PC-9 (cell line): ENCODE results near the gene LYST. TPM values are rescaled to one million over a fixed set of nuclear protein-coding genes. Genes with fewer than 3 reads are reported as not detected.

Experiments used
- BruUV-seq: library from RNA; stranded (reverse); fragments of 400-500 nt; replicated peaks from 2 replicates; lab custom pipeline; 2021; lab: Mats Ljungman, UMichigan
- CTCF ChIA-PET: fragments of 300-600 bp; sonication (Branson Sonifier 250); formaldehyde crosslinking; loops from one replicate; lab custom pipeline; 2022; ENCODE audit warnings: antibody characterized with exemption; lab: Charles Lee
- POLR2A ChIA-PET: fragments of 300-600 bp; sonication (Branson Sonifier 250); formaldehyde crosslinking; loops from one replicate; lab custom pipeline; 2022; ENCODE audit warnings: antibody characterized with exemption; ENCODE audit not compliant: unreplicated experiment; lab: Charles Lee
- DNase-seq, 2 experiments: peaks; one replicate each; pipeline versions ENCODE4 v3.0.0 to v3.0.0-alpha.2; 2015 to 2022; ENCODE audit warnings: mixed read lengths in 1 of 2
- H2AFZ ChIP-seq: fragments of 200-600 bp; sonication (generic); 2 replicates; pipeline ENCODE4 v1.8.1; 2017; ENCODE audit warnings: antibody characterized with exemption
- H3F3A ChIP-seq: fragments of 200-600 bp; sonication (generic); 2 replicates; pipeline ENCODE4 v1.8.1; 2017; ENCODE audit warnings: antibody characterized with exemption, mild to moderate bottlenecking, low read depth; ENCODE audit not compliant: insufficient read depth
- H3K27ac ChIP-seq: fragments of 200-600 bp; sonication (generic); 2 replicates; pipeline ENCODE4 v1.6.1; 2016; ENCODE audit warnings: mixed run types
- H3K27me3 ChIP-seq: fragments of 200-600 bp; sonication (generic); 2 replicates; pipeline ENCODE4 v1.6.1; 2016; ENCODE audit warnings: low read depth, mixed run types; ENCODE audit not compliant: insufficient read depth
- H3K36me3 ChIP-seq: fragments of 200-600 bp; sonication (generic); 2 replicates; pipeline ENCODE4 v1.6.1; 2016; ENCODE audit warnings: low read depth, mixed run types
- H3K4me1 ChIP-seq: fragments of 200-600 bp; sonication (generic); replicated peaks from 2 replicates; pipeline ENCODE4 v1.6.1; 2016; ENCODE audit warnings: mixed run types; ENCODE audit not compliant: insufficient read depth
- H3K4me2 ChIP-seq: fragments of 200-600 bp; sonication (generic); 2 replicates; pipeline ENCODE4 v1.6.1; 2017; ENCODE audit warnings: mixed run types
- H3K4me3 ChIP-seq: fragments of 200-600 bp; sonication (generic); 2 replicates; pipeline ENCODE4 v1.6.1; 2016; ENCODE audit warnings: mixed run types
- H3K79me2 ChIP-seq: fragments of 200-600 bp; sonication (generic); 2 replicates; pipeline ENCODE4 v1.6.1; 2017; ENCODE audit warnings: low read depth, mixed run types
- H3K9me2 ChIP-seq: fragments of 200-600 bp; sonication (generic); 2 replicates; pipeline ENCODE4 v1.8.1; 2017; ENCODE audit warnings: mild to moderate bottlenecking; ENCODE audit not compliant: insufficient read depth
- H3K9me3 ChIP-seq: fragments of 200-600 bp; sonication (generic); 2 replicates; pipeline ENCODE4 v1.8.1; 2016; ENCODE audit warnings: low read depth; ENCODE audit not compliant: insufficient read depth
- H4K20me1 ChIP-seq: fragments of 200-600 bp; sonication (generic); 2 replicates; pipeline ENCODE4 v1.8.1; 2017; ENCODE audit not compliant: insufficient read depth
- EZH2 ChIP-seq: fragments of 200-600 bp; sonication (generic); IDR thresholded peaks from 2 replicates; pipeline ENCODE4 v1.8.0; 2017; ENCODE audit warnings: antibody characterized with exemption, low read depth
- intact Hi-C: fragments of 100-400 bp; cut with micrococcal nuclease; formaldehyde crosslinking; loops from one replicate; pipeline ENCODE4 v1.10.0; 2022; ENCODE audit not compliant: unreplicated experiment
- total RNA-seq: library from RNA; stranded (reverse); gene quantifications from 2 replicates; pipeline ENCODE4 v1.2.3, GENCODE V29; 2021
- TF ChIP-seq, protein P1 (sequence below): fragments of 200-600 bp; sonication (generic); conservative IDR thresholded peaks from 2 replicates; pipeline ENCODE4 v1.6.1; 2017; ENCODE audit warnings: mixed run types, antibody characterized with exemption, mild to moderate bottlenecking, moderate library complexity

The LYST gene
- total RNA-seq, 1 experiment from 2014 or later, result 14.1 TPM

- DNase-seq, result no peak
- TF ChIP-seq EZH2, result no peak
- TF ChIP-seq, protein P1, sequence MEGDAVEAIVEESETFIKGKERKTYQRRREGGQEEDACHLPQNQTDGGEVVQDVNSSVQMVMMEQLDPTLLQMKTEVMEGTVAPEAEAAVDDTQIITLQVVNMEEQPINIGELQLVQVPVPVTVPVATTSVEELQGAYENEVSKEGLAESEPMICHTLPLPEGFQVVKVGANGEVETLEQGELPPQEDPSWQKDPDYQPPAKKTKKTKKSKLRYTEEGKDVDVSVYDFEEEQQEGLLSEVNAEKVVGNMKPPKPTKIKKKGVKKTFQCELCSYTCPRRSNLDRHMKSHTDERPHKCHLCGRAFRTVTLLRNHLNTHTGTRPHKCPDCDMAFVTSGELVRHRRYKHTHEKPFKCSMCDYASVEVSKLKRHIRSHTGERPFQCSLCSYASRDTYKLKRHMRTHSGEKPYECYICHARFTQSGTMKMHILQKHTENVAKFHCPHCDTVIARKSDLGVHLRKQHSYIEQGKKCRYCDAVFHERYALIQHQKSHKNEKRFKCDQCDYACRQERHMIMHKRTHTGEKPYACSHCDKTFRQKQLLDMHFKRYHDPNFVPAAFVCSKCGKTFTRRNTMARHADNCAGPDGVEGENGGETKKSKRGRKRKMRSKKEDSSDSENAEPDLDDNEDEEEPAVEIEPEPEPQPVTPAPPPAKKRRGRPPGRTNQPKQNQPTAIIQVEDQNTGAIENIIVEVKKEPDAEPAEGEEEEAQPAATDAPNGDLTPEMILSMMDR, result no peak
- H4K20me1 ChIP-seq, result no peaks in the 10 kb centered on the region
- H2AFZ ChIP-seq, result no peak overlapping the region
- POLR2A ChIA-PET, result no interaction called here
- no peak overlapping the region for H3K4me2 ChIP-seq
- intact Hi-C loops, result no loop called here
- H3K27me3 ChIP-seq, result no peaks in the 10 kb centered on the region
- H3K9me2 ChIP-seq, result no peaks in the 10 kb centered on the region
- BruUV-seq, result no TSS peak
- no peaks in the 10 kb centered on the region for H3K9me3 ChIP-seq
- H3K79me2 ChIP-seq, result no peaks in the 10 kb centered on the region
- no peaks in the 10 kb centered on the region for H3K36me3 ChIP-seq
- H3K27ac ChIP-seq, result no peak overlapping the region
- CTCF ChIA-PET, result no interaction called here
- H3F3A ChIP-seq, result peaks cover 15% of the 10 kb centered on the region; the same call in 1 of the 2 replicates
- no peak overlapping the region for H3K4me3 ChIP-seq
- peaks cover 13% of the 10 kb centered on the region for H3K4me1 ChIP-seq
Observed at GRCh38 chr1:235887676-235888075, 21.0 kb upstream of the LYST start.

DNA sequence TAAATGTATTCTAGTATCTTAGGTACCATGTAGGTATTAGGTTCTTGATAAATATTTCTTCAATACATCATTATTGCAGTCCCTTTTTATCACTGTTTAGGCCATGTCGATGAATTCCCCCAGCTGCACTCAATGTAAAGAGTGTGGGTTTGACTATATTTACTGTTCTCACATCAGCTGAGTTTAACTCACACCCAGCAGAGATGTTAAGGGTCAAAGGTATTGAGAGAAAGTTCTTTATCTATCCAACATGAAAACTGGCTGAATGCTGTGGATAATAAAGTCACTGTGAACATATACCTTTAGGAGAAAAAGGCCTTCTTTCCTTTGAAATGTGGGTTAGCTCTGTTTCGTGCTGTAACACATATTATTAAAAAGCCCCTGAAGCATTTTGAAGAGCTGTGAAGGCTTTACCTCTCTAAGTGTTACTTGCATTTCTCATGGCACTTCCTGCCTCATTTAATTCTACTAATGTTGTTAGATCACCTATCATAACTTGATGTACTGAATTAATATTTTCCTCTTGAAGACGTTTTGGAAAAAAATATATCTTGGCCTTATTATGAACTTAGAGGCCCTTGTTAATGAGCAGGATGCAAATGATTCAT, 19.1 kb upstream of the LYST start:
- no peaks in the 10 kb centered on the region for H3K9me3 ChIP-seq
- no peak for TF ChIP-seq EZH2
- TF ChIP-seq, protein P1, result no peak
- no peak overlapping the region for H2AFZ ChIP-seq
- no peak for DNase-seq
- H3K4me2 ChIP-seq, result no peak overlapping the region
- H3K4me3 ChIP-seq, result no peak overlapping the region
- no peaks in the 10 kb centered on the region for H3K79me2 ChIP-seq
- no peaks in the 10 kb centered on the region for H3K36me3 ChIP-seq
- intact Hi-C loops, result no loop called here
- POLR2A ChIA-PET, result no interaction called here
- no peak overlapping the region for H3K27ac ChIP-seq
- H3K4me1 ChIP-seq, result peaks cover 15% of the 10 kb centered on the region
- peaks cover 13% of the 10 kb centered on the region; the same call in 1 of the 2 replicates for H3F3A ChIP-seq
- no TSS peak for BruUV-seq
- CTCF ChIA-PET, result no interaction called here
- no peaks in the 10 kb centered on the region for H3K9me2 ChIP-seq
- H3K27me3 ChIP-seq, result no peaks in the 10 kb centered on the region
- no peaks in the 10 kb centered on the region for H4K20me1 ChIP-seq

GRCh38 chr1:235883261-235883927, 16.7 kb upstream of the LYST start:
- no peaks in the 10 kb centered on the region for H4K20me1 ChIP-seq
- ChIA-PET CTCF (interaction anchor here (1.8 kb wide), 1 partner anchor 88 kb away, joined by 5 read pairs; no protein-coding TSS in a partner anchor), POLR2A (interaction anchor here (0.6 to 0.8 kb wide), 2 partner anchors 16 to 18 kb away, joined by 3 read pairs; no protein-coding TSS in a partner anchor)
- peaks cover 15% of the 10 kb centered on the region for H3K4me1 ChIP-seq
- peak; percentile 89 for DNase-seq
- H3K36me3 ChIP-seq, result no peaks in the 10 kb centered on the region
- peaks cover 11% of the 10 kb centered on the region; the same call in 1 of the 2 replicates for H3F3A ChIP-seq
- peak overlapping the region; percentile 63 for H3K4me2 ChIP-seq
- no peaks in the 10 kb centered on the region for H3K9me3 ChIP-seq
- TSS peak; percentile 44 for BruUV-seq
- H3K27ac ChIP-seq, result peak overlapping the region; percentile 32
- H2AFZ ChIP-seq, result peak overlapping the region; percentile 76; the same call in 1 of the 2 replicates
- no peaks in the 10 kb centered on the region for H3K9me2 ChIP-seq
- H3K79me2 ChIP-seq, result no peaks in the 10 kb centered on the region
- peak overlapping the region; percentile 13; the same call in 1 of the 2 replicates for H3K4me3 ChIP-seq
- intact Hi-C loops, result loop anchor here (1.0 kb wide), 1 partner anchor 49 kb away; no protein-coding TSS in a partner anchor
- no peaks in the 10 kb centered on the region for H3K27me3 ChIP-seq
- TF ChIP-seq EZH2, result no peak
- TF ChIP-seq, protein P1, result no peak
